Neuron (in vitro differentiated cells): ENCODE results near the gene RSPRY1.
A peak's percentile ranks its signal among the peaks of the same experiment; 100 is the strongest.

Experiments
- H2AFZ ChIP-seq: one replicate; pipeline ENCODE4 v1.6.1; 2013; ENCODE audit warnings: low read depth, mild to moderate bottlenecking, inconsistent platforms, low read length, moderate library complexity
- H3K27me3 ChIP-seq: one replicate; pipeline ENCODE4 v1.6.1; 2013; ENCODE audit warnings: low read length; ENCODE audit not compliant: insufficient read depth
- H3K36me3 ChIP-seq: one replicate; pipeline ENCODE4 v1.6.1; 2013; ENCODE audit warnings: low read length; ENCODE audit not compliant: insufficient read depth
- H3K4me1 ChIP-seq: one replicate; pipeline ENCODE4 v1.6.1; 2013; ENCODE audit warnings: low read length; ENCODE audit not compliant: insufficient read depth
- H3K4me3 ChIP-seq: 2 replicates; pipeline ENCODE4 v1.5.1; 2013; ENCODE audit warnings: mild to moderate bottlenecking, low read length, moderate library complexity
- H3K9me3 ChIP-seq: one replicate; pipeline ENCODE4 v1.6.1; 2013; ENCODE audit warnings: low read length

Gene RSPRY1

DNA sequence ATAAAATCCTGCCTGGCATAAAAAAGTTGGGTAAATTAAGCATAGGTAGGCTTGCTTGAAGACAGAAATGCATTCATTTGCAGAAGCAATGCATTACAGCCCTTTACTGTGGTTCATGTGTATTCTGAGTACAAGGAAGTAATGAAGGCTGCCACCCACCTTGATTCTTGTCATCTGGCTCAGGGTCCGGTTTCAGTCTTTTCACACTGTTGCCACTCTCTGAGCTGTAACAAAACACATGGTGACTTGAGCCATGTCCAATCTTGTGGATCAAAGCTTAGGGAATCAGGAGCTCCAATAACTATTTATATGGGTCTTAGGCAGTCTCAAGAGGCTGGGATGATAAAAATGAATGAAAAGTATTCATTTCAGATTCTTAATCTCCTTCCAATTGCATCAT, 22.3 kb upstream of the RSPRY1 start:
- H2AFZ ChIP-seq, result no peak overlapping the region
- H3K4me1 ChIP-seq, result peaks cover 6% of the 10 kb centered on the region
- no peak overlapping the region for H3K4me3 ChIP-seq
- no peaks in the 10 kb centered on the region for H3K27me3 ChIP-seq
- no peaks in the 10 kb centered on the region for H3K9me3 ChIP-seq
- H3K36me3 ChIP-seq, result peaks cover 74% of the 10 kb centered on the region

GRCh38 chr16:57165483-57165882, 20.6 kb upstream of the RSPRY1 start:
- Histone ChIP-seq H3K27me3 (no peaks in the 10 kb centered on the region), H2AFZ (no peak overlapping the region), H3K36me3 (peaks cover 69% of the 10 kb centered on the region), H3K4me3 (no peak overlapping the region), H3K9me3 (no peaks in the 10 kb centered on the region), H3K4me1 (peaks cover 17% of the 10 kb centered on the region)

DNA sequence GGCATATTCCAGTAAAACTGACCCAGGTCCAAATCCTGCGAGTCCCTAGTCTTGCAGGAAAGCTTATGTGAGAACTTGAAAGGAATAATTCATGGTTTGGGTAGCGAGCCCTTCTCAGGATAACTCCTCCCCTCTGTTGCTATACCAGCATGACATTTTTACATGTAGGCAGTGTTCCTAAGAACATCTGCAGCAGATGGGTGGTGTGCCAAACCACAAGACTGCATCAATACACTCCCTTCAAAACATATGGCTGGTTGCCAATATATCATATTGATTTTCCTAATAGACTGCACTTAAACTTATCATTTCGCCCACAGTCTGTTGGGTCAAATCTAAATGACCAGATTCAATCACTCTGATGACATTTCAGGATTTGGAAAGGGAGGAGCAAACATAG, 20.2 kb upstream of the RSPRY1 start:
- no peaks in the 10 kb centered on the region for H3K27me3 ChIP-seq
- H3K4me3 ChIP-seq, result no peak overlapping the region
- H3K9me3 ChIP-seq, result no peaks in the 10 kb centered on the region
- H3K36me3 ChIP-seq, result peaks cover 69% of the 10 kb centered on the region
- no peak overlapping the region for H2AFZ ChIP-seq
- peaks cover 17% of the 10 kb centered on the region for H3K4me1 ChIP-seq

DNA sequence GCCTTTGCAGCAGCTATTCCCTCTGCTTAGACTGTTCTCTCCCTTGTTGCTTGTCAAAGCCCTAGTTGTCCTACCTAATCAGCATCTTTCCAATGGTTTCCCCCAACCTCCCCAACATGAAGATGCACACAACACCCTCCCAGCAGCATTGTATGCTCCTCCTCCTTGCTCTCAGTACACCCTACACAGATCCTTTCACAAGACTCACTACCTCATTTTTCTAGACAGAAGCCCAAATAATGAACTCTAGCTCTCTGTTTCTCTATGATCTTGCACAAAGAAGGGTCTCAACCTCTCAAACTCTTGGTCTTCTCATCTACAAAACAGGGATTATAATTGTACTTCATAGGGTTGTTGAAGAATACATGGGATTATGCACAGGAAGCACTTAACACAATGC, 19.7 kb upstream of the RSPRY1 start:
- H3K4me1 ChIP-seq, result peaks cover 17% of the 10 kb centered on the region
- H2AFZ ChIP-seq, result no peak overlapping the region
- peaks cover 69% of the 10 kb centered on the region for H3K36me3 ChIP-seq
- no peaks in the 10 kb centered on the region for H3K9me3 ChIP-seq
- no peaks in the 10 kb centered on the region for H3K27me3 ChIP-seq
- no peak overlapping the region for H3K4me3 ChIP-seq

DNA sequence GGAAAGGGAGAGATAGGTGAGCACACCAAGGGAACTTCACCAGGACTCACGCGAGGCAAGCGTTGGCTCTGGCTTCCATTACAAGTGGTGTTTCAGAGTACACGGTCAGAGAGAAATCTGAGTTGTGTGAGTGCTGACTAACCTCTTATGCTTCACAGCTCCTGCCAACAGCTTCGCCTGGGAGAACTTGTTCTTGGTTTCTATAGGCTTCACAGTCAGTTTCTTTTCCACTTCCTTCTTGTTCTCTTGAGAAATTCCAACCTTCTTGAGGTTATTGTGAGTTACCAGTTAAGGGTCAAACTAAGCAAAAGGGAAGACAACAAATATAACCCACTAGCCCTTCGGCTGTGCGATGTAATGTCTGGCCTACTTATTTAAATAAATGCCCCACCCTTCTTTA, 19.2 kb upstream of the RSPRY1 start:
- H3K4me1 ChIP-seq, result peaks cover 17% of the 10 kb centered on the region
- H3K27me3 ChIP-seq, result no peaks in the 10 kb centered on the region
- no peak overlapping the region for H3K4me3 ChIP-seq
- peaks cover 71% of the 10 kb centered on the region for H3K36me3 ChIP-seq
- no peak overlapping the region for H2AFZ ChIP-seq
- H3K9me3 ChIP-seq, result no peaks in the 10 kb centered on the region

- Histone ChIP-seq H3K36me3 (peaks cover 69% of the 10 kb centered on the region), H3K4me3 (no peak overlapping the region), H3K4me1 (peaks cover 19% of the 10 kb centered on the region), H2AFZ (no peak overlapping the region), H3K27me3 (no peaks in the 10 kb centered on the region), H3K9me3 (no peaks in the 10 kb centered on the region)
Observed at GRCh38 chr16:57167538-57167937, 18.6 kb upstream of the RSPRY1 start.

DNA sequence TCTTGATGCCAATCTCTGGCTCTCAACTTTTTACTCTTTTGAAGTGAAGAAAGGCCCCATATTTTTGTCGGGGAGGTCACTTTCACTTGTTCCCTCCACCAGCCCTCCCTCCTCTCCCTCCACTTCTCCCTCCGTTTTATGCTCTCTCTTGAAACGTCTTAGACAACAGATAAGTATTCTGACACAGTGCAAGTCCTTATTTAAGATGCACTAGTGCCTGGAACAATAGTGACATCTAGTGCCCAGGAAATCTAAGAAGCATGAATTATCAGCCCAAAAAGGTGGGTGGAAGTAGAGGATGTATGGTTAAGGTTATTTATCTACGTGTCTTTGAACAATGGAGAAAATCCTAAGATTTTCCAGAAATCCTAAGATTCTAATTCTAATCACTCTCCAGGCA, 18.2 kb upstream of the RSPRY1 start:
- Histone ChIP-seq H3K9me3 (no peaks in the 10 kb centered on the region), H3K4me3 (no peak overlapping the region)

GRCh38 chr16:57169327-57169726, 16.8 kb upstream of the RSPRY1 start:
- no peaks in the 10 kb centered on the region for H3K9me3 ChIP-seq
- no peak overlapping the region for H2AFZ ChIP-seq
- no peak overlapping the region for H3K4me3 ChIP-seq
- peaks cover 53% of the 10 kb centered on the region for H3K36me3 ChIP-seq
- H3K27me3 ChIP-seq, result no peaks in the 10 kb centered on the region
- H3K4me1 ChIP-seq, result peaks cover 26% of the 10 kb centered on the region

More for the DNA sequence above, 18.2 kb upstream of the RSPRY1 start:
- Histone ChIP-seq H3K4me1 (peaks cover 23% of the 10 kb centered on the region), H3K27me3 (no peaks in the 10 kb centered on the region), H2AFZ (no peak overlapping the region), H3K36me3 (peaks cover 67% of the 10 kb centered on the region)

- peaks cover 26% of the 10 kb centered on the region for H3K36me3 ChIP-seq
- no peaks in the 10 kb centered on the region for H3K9me3 ChIP-seq
- no peak overlapping the region for H3K4me3 ChIP-seq
- no peak overlapping the region for H2AFZ ChIP-seq
- no peaks in the 10 kb centered on the region for H3K27me3 ChIP-seq
- peaks cover 22% of the 10 kb centered on the region for H3K4me1 ChIP-seq
Observed at GRCh38 chr16:57172721-57173290, 13.3 kb upstream of the RSPRY1 start.

DNA sequence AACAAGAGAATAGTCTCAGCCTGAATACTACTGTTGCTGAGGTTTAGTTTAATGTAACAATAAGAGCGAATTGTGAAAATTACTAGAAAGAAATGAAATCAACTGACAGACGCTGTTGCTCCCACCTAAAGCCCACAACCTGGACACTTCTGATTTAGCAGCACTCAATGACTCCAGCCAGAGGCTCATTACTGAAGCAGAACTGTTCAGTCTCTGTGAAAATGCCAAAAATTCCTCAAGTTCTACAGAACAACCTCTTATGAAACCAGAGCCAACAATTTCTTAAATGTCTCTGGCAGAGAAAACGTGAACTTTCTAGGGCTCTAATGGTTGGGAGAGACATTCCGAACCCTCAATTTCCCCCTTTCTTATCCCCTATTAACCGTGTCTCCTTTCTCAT, 10.2 kb upstream of the RSPRY1 start:
- Histone ChIP-seq H3K4me3 (no peak overlapping the region), H3K4me1 (peaks cover 30% of the 10 kb centered on the region), H3K27me3 (no peaks in the 10 kb centered on the region), H2AFZ (no peak overlapping the region), H3K36me3 (peaks cover 14% of the 10 kb centered on the region), H3K9me3 (no peaks in the 10 kb centered on the region)

DNA sequence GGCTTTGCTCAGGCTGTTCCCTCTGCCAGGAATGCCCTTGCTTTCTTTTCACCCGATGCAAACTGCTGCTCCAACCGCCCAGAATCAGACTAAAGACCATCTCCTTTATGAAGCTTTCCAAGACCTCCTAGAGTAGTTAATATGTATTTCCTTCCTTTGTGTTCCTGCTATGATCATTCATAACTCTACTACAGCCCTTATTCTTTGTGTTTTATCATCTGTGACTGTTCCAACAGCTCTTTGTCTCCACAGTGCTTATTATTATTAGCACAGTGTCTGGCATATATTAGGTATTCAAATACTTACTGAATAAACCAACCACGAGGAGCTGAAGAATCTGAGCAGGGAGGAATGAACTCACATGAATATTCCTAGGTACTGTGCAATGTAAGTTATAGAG, 7.9 kb upstream of the RSPRY1 start:
- H2AFZ ChIP-seq, result no peak overlapping the region
- no peaks in the 10 kb centered on the region for H3K36me3 ChIP-seq
- peaks cover 21% of the 10 kb centered on the region for H3K4me1 ChIP-seq
- no peaks in the 10 kb centered on the region for H3K9me3 ChIP-seq
- H3K27me3 ChIP-seq, result no peaks in the 10 kb centered on the region
- no peak overlapping the region for H3K4me3 ChIP-seq

- H3K27me3 ChIP-seq, result no peaks in the 10 kb centered on the region
- no peaks in the 10 kb centered on the region for H3K36me3 ChIP-seq
- no peak overlapping the region for H2AFZ ChIP-seq
- H3K4me1 ChIP-seq, result peaks cover 23% of the 10 kb centered on the region
- H3K4me3 ChIP-seq, result no peak overlapping the region
- no peaks in the 10 kb centered on the region for H3K9me3 ChIP-seq
Observed at GRCh38 chr16:57178793-57179212, 7.3 kb upstream of the RSPRY1 start.

DNA sequence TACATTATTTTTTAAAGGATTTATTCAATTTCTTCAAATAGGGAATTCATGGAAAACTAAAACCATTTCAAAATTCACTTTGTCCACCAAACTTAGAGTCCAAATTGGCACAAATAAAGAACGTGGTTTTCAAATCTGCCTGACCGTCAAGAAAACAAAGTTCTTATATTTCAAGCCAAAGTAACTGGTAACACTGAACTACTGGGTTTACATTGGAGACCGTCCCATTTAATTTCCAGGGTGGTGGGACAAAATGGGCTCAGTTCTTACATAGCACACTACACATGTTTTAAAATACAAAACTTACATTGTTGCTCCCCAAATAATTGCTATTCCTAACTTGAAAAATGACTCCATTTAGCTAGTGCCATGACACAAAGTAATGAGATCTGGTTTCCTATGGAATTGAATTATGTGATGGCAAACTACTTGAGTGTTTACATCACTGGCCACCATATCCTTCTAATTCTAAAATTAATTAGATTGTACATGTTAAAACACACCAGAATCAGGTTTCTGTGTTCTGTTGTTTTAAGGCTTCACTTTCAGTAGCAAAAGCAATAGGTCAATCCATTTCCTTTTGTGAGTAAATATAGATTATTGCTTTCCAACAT, 6.8 kb upstream of the RSPRY1 start:
- Histone ChIP-seq H3K4me3 (no peak overlapping the region), H2AFZ (no peak overlapping the region), H3K4me1 (peaks cover 27% of the 10 kb centered on the region), H3K36me3 (no peaks in the 10 kb centered on the region), H3K27me3 (no peaks in the 10 kb centered on the region), H3K9me3 (no peaks in the 10 kb centered on the region)

- H3K27me3 ChIP-seq, result no peaks in the 10 kb centered on the region
- peak overlapping the region; percentile 99 for H3K4me3 ChIP-seq
- peaks cover 30% of the 10 kb centered on the region for H3K4me1 ChIP-seq
- H3K36me3 ChIP-seq, result no peaks in the 10 kb centered on the region
- no peak overlapping the region for H2AFZ ChIP-seq
- no peaks in the 10 kb centered on the region for H3K9me3 ChIP-seq
Observed at GRCh38 chr16:57184113-57184512, 2.0 kb upstream of the RSPRY1 start.
